Sigmoid colon (tissue), 4 donors: ENCODE data around the gene SLC1A2.

Experiments used
- POLR2A ChIP-seq, 2 donors: fragments of 450-650 bp; IDR thresholded peaks; one replicate each; pipeline ENCODE4 v1.6.1; 2016; ENCODE audit warnings: antibody characterized with exemption in 2 of 2, mild to moderate bottlenecking in 2 of 2, moderate library complexity in 2 of 2
- POLR2AphosphoS5 ChIP-seq, 4 donors: sonication (generic); formaldehyde crosslinking; IDR thresholded peaks; one replicate each; pipeline ENCODE4 v1.6.1; 2017; ENCODE audit warnings: antibody characterized with exemption in 4 of 4
- TF ChIP-seq, protein P1 (sequence below), 4 experiments: fragments of 450-650 bp in 3 of 4; fragments of 200-600 bp in 1 of 4; IDR thresholded peaks; one replicate each; pipeline ENCODE4 v1.5.1; 2016 to 2019; ENCODE audit warnings: antibody characterized with exemption in 4 of 4, mild to moderate bottlenecking in 3 of 4, moderate library complexity in 2 of 4

GRCh38 chr11:35354644-35355043 is 64.7 kb downstream of the SLC1A2 start:
- TF ChIP-seq POLR2A (IDR thresholded peaks at IDR 0.05): no peak
- TF ChIP-seq, protein P1, sequence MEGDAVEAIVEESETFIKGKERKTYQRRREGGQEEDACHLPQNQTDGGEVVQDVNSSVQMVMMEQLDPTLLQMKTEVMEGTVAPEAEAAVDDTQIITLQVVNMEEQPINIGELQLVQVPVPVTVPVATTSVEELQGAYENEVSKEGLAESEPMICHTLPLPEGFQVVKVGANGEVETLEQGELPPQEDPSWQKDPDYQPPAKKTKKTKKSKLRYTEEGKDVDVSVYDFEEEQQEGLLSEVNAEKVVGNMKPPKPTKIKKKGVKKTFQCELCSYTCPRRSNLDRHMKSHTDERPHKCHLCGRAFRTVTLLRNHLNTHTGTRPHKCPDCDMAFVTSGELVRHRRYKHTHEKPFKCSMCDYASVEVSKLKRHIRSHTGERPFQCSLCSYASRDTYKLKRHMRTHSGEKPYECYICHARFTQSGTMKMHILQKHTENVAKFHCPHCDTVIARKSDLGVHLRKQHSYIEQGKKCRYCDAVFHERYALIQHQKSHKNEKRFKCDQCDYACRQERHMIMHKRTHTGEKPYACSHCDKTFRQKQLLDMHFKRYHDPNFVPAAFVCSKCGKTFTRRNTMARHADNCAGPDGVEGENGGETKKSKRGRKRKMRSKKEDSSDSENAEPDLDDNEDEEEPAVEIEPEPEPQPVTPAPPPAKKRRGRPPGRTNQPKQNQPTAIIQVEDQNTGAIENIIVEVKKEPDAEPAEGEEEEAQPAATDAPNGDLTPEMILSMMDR (IDR thresholded peaks at IDR 0.05): no peak
- TF ChIP-seq POLR2AphosphoS5 (IDR thresholded peaks at IDR 0.05): no peak
